GM23248 (cell line): ENCODE results near the gene LCT. TPM values are rescaled to one million over a fixed set of nuclear protein-coding genes. Genes with fewer than 3 reads are reported as not detected.

Source experiments
- DNase-seq: peaks from one replicate; pipeline ENCODE4 v3.0.0-alpha.2; 2015
- H2AFZ ChIP-seq: fragments of 200-600 bp; sonication (generic); 2 replicates; pipeline ENCODE4 v1.6.1; 2016; ENCODE audit warnings: antibody characterized with exemption
- H3F3A ChIP-seq: fragments of 200-600 bp; sonication (generic); 2 replicates; pipeline ENCODE4 v1.6.1; 2016; ENCODE audit warnings: mild to moderate bottlenecking, antibody characterized with exemption, mixed run types; ENCODE audit not compliant: insufficient read depth
- H3K27ac ChIP-seq: fragments of 200-600 bp; sonication (generic); 2 replicates; pipeline ENCODE4 v1.5.1; 2016; ENCODE audit warnings: mild to moderate bottlenecking
- H3K27me3 ChIP-seq: fragments of 200-600 bp; sonication (generic); replicated peaks from 2 replicates; pipeline ENCODE4 v1.6.1; 2016; ENCODE audit warnings: mild to moderate bottlenecking; ENCODE audit not compliant: insufficient read depth
- H3K36me3 ChIP-seq: fragments of 200-600 bp; sonication (generic); 2 replicates; pipeline ENCODE4 v1.6.1; 2016; ENCODE audit warnings: low read depth, mild to moderate bottlenecking
- H3K4me1 ChIP-seq: fragments of 200-600 bp; sonication (generic); 2 replicates; pipeline ENCODE4 v1.6.1; 2016; ENCODE audit warnings: mild to moderate bottlenecking; ENCODE audit not compliant: insufficient read depth
- H3K4me2 ChIP-seq: fragments of 200-600 bp; sonication (generic); one replicate; pipeline ENCODE4 v1.6.1; 2016; ENCODE audit warnings: mild to moderate bottlenecking; ENCODE audit not compliant: unreplicated experiment
- H3K4me3 ChIP-seq: fragments of 200-600 bp; sonication (generic); 2 replicates; pipeline ENCODE4 v1.5.1; 2016; ENCODE audit warnings: mild to moderate bottlenecking
- H3K79me2 ChIP-seq: fragments of 200-600 bp; sonication (generic); 2 replicates; pipeline ENCODE4 v1.6.1; 2016; ENCODE audit warnings: mild to moderate bottlenecking; ENCODE audit not compliant: insufficient read depth
- H3K9ac ChIP-seq: fragments of 200-600 bp; sonication (generic); 2 replicates; pipeline ENCODE4 v1.6.1; 2016; ENCODE audit warnings: mild to moderate bottlenecking
- H3K9me2 ChIP-seq: fragments of 200-600 bp; sonication (generic); 2 replicates; pipeline ENCODE4 v1.6.1; 2016; ENCODE audit warnings: mixed run types, mild to moderate bottlenecking, moderate library complexity; ENCODE audit not compliant: insufficient read depth
- H3K9me3 ChIP-seq: fragments of 200-600 bp; sonication (generic); one replicate; pipeline ENCODE4 v1.6.1; 2017; ENCODE audit warnings: low read depth
- H4K20me1 ChIP-seq: fragments of 200-600 bp; sonication (generic); 2 replicates; pipeline ENCODE4 v1.6.0; 2016; ENCODE audit not compliant: insufficient read depth
- EZH2 ChIP-seq: fragments of 200-600 bp; sonication (generic); IDR thresholded peaks from 2 replicates; pipeline ENCODE4 v1.6.1; 2018; ENCODE audit warnings: antibody characterized with exemption, mild to moderate bottlenecking; ENCODE audit not compliant: insufficient read depth, poor library complexity, severe bottlenecking
- EZH2phosphoT487 ChIP-seq: fragments of 200-600 bp; sonication (generic); IDR thresholded peaks from 2 replicates; pipeline ENCODE4 v1.6.1; 2018; ENCODE audit warnings: antibody characterized with exemption, moderate library complexity, mild to moderate bottlenecking, low read depth; ENCODE audit not compliant: insufficient read depth
- WGBS, 2 experiments: methylation state at CpG; one replicate each; pipeline ENCODE4 v1.1.6; 2015 to 2017; ENCODE audit warnings: low lambda C conversion rate in 2 of 2, low coverage in 1 of 2; ENCODE audit errors: missing lambda C conversion rate in 2 of 2; 5-methylcytosine and 5-hydroxymethylcytosine counted together
- in situ Hi-C: fragments of 300-500 bp; cut with MboI; formaldehyde crosslinking; loops from 2 replicates; pipeline ENCODE4 v1.15.0; 2020
- polyA plus RNA-seq: library from polyadenylated mRNA; unstranded; fragments of >200 nt; fragmentation: Nextera tagmentation; extraction: Ambion mirVana; gene quantifications from 2 replicates; pipeline ENCODE4 v1.2.1, GENCODE V29; 2016
- total RNA-seq: library from RNA; depleted of rRNA; stranded (reverse); fragments of >200 nt; shearing (Covaris generic); gene quantifications from 2 replicates; pipeline ENCODE4 v1.2.3, GENCODE V29; 2014

The LCT gene
- total and polyA plus RNA-seq, 2 experiments from 2014 or later: under 0.01 TPM; not detected in 1

GRCh38 chr2:135849087-135849486 is 12.1 kb upstream of the LCT start:
- 83 to 90% methylated on average over 3 of the region's 3 CpGs for WGBS, 2 experiments
- no peaks in the 10 kb centered on the region for H3K9me2 ChIP-seq

GRCh38 chr2:135845997-135846396 is 9.0 kb upstream of the LCT start:
- Histone ChIP-seq H3K27ac (no peak overlapping the region), H3F3A (no peaks in the 10 kb centered on the region; the same call in none of the 2 replicates), H3K79me2 (no peaks in the 10 kb centered on the region), H3K27me3 (no peaks in the 10 kb centered on the region), H3K9me2 (no peaks in the 10 kb centered on the region), H2AFZ (no peak overlapping the region), H3K36me3 (peaks cover 8% of the 10 kb centered on the region; the same call in 1 of the 2 replicates), H3K9ac (no peak overlapping the region), H3K4me1 (peaks cover 12% of the 10 kb centered on the region), H3K4me2 (no peak overlapping the region), H4K20me1 (no peaks in the 10 kb centered on the region), H3K9me3 (no peaks in the 10 kb centered on the region), H3K4me3 (no peak overlapping the region)
- no peak for DNase-seq
- in situ Hi-C loops: no loop called here
- 82 to 84% methylated on average over 5 of the region's 5 CpGs for WGBS, 2 experiments
- no peak for TF ChIP-seq EZH2phosphoT487
- TF ChIP-seq EZH2: no peak

More at GRCh38 chr2:135849087-135849486, 12.1 kb upstream of the LCT start:
- Histone ChIP-seq H3K9me3 (no peaks in the 10 kb centered on the region), H3K4me1 (no peaks in the 10 kb centered on the region), H4K20me1 (no peaks in the 10 kb centered on the region), H3K27me3 (no peaks in the 10 kb centered on the region), H3K4me2 (no peak overlapping the region), H3K4me3 (no peak overlapping the region), H3K27ac (no peak overlapping the region), H3F3A (no peaks in the 10 kb centered on the region; the same call in none of the 2 replicates), H3K9ac (no peak overlapping the region), H3K36me3 (peaks cover 8% of the 10 kb centered on the region; the same call in 1 of the 2 replicates), H2AFZ (no peak overlapping the region), H3K79me2 (no peaks in the 10 kb centered on the region)
- no peak for DNase-seq
- TF ChIP-seq EZH2 (no peak), EZH2phosphoT487 (no peak)
- in situ Hi-C loops: no loop called here

GRCh38 chr2:135845257-135845656 is 8.3 kb upstream of the LCT start:
- in situ Hi-C loops: no loop called here

GRCh38 chr2:135844301-135844895 is 7.4 kb upstream of the LCT start:
- TF ChIP-seq EZH2phosphoT487 (no peak), EZH2 (no peak)
- Histone ChIP-seq H3K4me2 (no peak overlapping the region), H3F3A (peaks cover 14% of the 10 kb centered on the region), H3K4me3 (no peak overlapping the region), H3K9ac (no peak overlapping the region), H3K9me3 (no peaks in the 10 kb centered on the region), H2AFZ (no peak overlapping the region), H3K79me2 (no peaks in the 10 kb centered on the region), H4K20me1 (no peaks in the 10 kb centered on the region), H3K27ac (no peak overlapping the region), H3K9me2 (no peaks in the 10 kb centered on the region), H3K27me3 (no peaks in the 10 kb centered on the region), H3K4me1 (peaks cover 28% of the 10 kb centered on the region), H3K36me3 (peaks cover 7% of the 10 kb centered on the region; the same call in 1 of the 2 replicates)
- 92 to 97% methylated on average over 12 of the region's 12 CpGs for WGBS, 2 experiments
- DNase-seq: no peak
- in situ Hi-C loops: no loop called here

More at GRCh38 chr2:135845257-135845656, 8.3 kb upstream of the LCT start:
- WGBS, 2 experiments: 97 to 98% methylated on average over 3 of the region's 3 CpGs
- H2AFZ ChIP-seq: no peak overlapping the region
- H3K9me2 ChIP-seq: no peaks in the 10 kb centered on the region
- peaks cover 19% of the 10 kb centered on the region for H3K4me1 ChIP-seq
- H3K27ac ChIP-seq: no peak overlapping the region
- no peaks in the 10 kb centered on the region for H3K27me3 ChIP-seq
- H3K4me3 ChIP-seq: no peak overlapping the region
- DNase-seq: no peak
- no peaks in the 10 kb centered on the region for H3K79me2 ChIP-seq
- TF ChIP-seq EZH2 (no peak), EZH2phosphoT487 (no peak)
- no peaks in the 10 kb centered on the region for H3K9me3 ChIP-seq
- H3F3A ChIP-seq: peaks cover 7% of the 10 kb centered on the region
- H3K4me2 ChIP-seq: no peak overlapping the region
- peaks cover 8% of the 10 kb centered on the region; the same call in 1 of the 2 replicates for H3K36me3 ChIP-seq
- H3K9ac ChIP-seq: no peak overlapping the region
- H4K20me1 ChIP-seq: no peaks in the 10 kb centered on the region
